Keratinocyte (primary cell): ENCODE data around the gene ZCCHC13.

Experiments used
- EZH2 ChIP-seq: IDR thresholded peaks from one replicate; pipeline ENCODE4 v1.6.1; 2012; ENCODE audit warnings: inconsistent platforms, mild to moderate bottlenecking, low read length, moderate library complexity
- TF ChIP-seq, protein P1 (sequence below), 3 experiments: IDR thresholded peaks in 1 of 3; conservative IDR thresholded peaks in 1 of 3; optimal IDR thresholded peaks in 1 of 3; 2 replicates in 2 of 3; 3 replicates in 1 of 3; pipeline versions ENCODE3 to v1.5.1; 2011; ENCODE audit warnings: low read length in 3 of 3, mild to moderate bottlenecking in 3 of 3, moderate library complexity in 2 of 3, control low read depth in 1 of 3, inconsistent platforms in 1 of 3; ENCODE audit not compliant: insufficient read depth in 2 of 3; ENCODE audit errors: extremely low read depth in 1 of 3

GRCh38 chrX:74291577-74291963 is 12.4 kb upstream of the ZCCHC13 start:
- TF ChIP-seq, protein P1, sequence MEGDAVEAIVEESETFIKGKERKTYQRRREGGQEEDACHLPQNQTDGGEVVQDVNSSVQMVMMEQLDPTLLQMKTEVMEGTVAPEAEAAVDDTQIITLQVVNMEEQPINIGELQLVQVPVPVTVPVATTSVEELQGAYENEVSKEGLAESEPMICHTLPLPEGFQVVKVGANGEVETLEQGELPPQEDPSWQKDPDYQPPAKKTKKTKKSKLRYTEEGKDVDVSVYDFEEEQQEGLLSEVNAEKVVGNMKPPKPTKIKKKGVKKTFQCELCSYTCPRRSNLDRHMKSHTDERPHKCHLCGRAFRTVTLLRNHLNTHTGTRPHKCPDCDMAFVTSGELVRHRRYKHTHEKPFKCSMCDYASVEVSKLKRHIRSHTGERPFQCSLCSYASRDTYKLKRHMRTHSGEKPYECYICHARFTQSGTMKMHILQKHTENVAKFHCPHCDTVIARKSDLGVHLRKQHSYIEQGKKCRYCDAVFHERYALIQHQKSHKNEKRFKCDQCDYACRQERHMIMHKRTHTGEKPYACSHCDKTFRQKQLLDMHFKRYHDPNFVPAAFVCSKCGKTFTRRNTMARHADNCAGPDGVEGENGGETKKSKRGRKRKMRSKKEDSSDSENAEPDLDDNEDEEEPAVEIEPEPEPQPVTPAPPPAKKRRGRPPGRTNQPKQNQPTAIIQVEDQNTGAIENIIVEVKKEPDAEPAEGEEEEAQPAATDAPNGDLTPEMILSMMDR (optimal IDR thresholded peaks at IDR 0.05 in 1 of 3, IDR thresholded peaks at IDR 0.05 in 1 of 3, conservative IDR thresholded peaks at IDR 0.05 in 1 of 3; ENCODE audit: extremely low read depth in 1 of 3, insufficient read depth in 2 of 3, low read length in 3 of 3): no peak
- TF ChIP-seq EZH2: no peak
